Suprapubic skin (tissue), 3 donors: ENCODE data around the gene KIRREL1.

Source experiments
- CTCF ChIP-seq, 2 donors: fragments of 200-600 bp in 1 of 2; fragments of 450-650 bp in 1 of 2; sonication (generic) in 1 of 2; IDR thresholded peaks; one replicate each; pipeline ENCODE4 v1.5.1; 2016 to 2019; ENCODE audit warnings: antibody characterized with exemption in 2 of 2, mild to moderate bottlenecking in 1 of 2, moderate library complexity in 1 of 2
- POLR2A ChIP-seq, 2 donors: fragments of 450-650 bp; IDR thresholded peaks; one replicate each; pipeline ENCODE4 v1.6.1; 2017; ENCODE audit warnings: antibody characterized with exemption in 2 of 2, mild to moderate bottlenecking in 2 of 2, moderate library complexity in 2 of 2

DNA sequence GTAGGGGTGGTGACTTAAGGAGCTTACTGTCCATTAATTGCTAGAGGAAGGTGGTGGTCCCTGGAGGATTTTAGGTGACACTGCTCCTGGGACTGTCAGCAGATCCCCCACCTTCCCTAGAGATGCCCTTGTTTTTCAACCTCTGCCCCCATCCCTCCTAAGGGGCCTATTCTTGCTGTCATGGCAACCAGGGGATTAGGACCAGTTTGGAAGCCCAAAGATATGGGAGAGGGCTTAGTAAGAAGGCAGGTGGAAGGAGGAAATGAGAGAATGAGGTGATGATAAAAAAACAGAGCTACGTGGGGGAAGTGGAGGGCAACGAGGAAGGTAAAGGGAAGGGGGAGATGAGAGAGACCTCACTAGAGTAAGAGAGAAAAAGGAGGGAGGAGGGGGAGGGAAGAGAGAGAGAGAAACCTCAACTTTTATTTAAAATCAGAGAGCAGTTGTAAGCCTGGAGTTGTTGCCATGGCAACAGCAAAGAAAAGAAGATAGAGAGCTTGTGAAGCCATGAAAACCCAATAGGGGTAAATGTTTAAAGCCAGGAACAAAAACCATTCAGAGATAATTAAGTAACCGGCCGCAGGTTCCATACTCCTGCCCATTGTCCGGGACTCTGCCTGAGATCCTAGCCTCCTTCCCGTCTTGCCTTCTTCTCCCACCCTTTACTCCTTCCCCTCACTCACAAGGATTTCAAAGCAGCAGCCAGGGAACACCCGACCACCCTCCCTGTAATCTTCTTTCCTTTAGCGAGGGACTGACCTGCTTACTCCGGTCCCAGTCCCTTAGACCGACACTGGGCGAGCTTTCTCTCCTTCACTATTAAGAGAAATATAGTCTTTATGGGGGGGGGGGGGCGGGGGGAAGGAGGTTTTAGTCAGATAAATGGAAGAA lies 20.6 kb downstream of the KIRREL1 start:
- no peak for TF ChIP-seq CTCF (IDR thresholded peaks at IDR 0.05)
- no peak for TF ChIP-seq POLR2A (IDR thresholded peaks at IDR 0.05)
